Middle frontal gyrus (tissue), 1 donor: ENCODE results near the gene PLEKHJ1.

ENCODE experiments used
- DNase-seq: peaks from one replicate; pipeline ENCODE4 v3.0.0-alpha.2; 2015; ENCODE audit warnings: low spot score; ENCODE audit errors: extremely low spot score

The PLEKHJ1 gene

DNA sequence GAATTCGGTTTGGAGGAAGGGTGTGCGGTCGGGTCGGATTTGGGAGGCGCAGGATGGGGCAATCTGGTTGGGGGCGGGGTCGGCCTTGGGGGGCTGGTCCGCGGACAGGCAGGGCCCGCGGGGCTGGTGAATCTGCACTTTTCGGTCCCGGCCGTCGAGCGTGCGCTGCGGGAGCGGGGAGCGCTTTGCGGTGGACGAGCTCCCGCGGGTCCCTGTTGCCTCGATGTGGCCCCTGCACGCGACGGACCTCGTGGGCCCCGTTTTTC, 34.0 kb upstream of the PLEKHJ1 start:
- no peak for DNase-seq

DNA sequence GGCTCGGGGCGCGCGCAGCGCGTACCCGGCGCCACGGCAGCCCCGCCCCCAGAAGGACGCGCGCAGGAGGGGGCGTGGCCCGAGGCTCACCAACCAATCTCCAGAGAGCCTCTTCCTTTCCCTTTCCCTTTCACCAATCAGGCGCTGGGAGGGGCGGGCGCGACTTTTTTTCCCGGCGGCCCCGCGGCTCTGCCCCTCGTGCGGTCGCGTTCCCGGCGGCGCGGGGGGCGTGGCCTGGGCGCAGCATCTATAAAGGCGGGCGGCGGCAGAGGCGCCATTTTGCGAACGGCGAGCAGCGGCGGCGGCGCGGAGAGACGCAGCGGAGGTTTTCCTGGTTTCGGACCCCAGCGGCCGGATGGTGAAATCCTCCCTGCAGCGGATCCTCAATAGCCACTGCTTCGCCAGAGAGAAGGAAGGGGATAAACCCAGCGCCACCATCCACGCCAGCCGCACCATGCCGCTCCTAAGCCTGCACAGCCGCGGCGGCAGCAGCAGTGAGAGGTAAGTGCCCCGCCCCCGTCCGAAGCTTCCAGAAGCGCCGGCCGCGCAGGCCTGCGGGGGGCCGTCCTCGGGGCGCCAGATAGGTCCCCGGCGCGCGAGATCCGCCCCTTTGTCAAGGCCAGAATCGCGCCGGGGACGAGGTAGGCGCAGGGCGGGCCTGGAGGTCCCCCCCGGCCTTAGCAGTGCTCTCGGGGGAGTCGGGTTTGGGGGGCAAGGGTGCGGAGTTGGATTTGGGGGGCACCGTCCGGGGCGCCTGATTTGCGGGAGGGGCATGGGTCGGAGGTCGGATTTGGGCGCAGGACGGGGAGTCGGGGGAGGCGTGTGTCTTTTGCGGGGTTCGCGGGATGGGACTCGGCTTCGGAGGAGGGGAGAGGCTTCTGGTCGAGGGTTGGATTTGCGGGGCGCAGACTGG, 33.4 kb upstream of the PLEKHJ1 start:
- DNase-seq: peak; percentile 92

DNA sequence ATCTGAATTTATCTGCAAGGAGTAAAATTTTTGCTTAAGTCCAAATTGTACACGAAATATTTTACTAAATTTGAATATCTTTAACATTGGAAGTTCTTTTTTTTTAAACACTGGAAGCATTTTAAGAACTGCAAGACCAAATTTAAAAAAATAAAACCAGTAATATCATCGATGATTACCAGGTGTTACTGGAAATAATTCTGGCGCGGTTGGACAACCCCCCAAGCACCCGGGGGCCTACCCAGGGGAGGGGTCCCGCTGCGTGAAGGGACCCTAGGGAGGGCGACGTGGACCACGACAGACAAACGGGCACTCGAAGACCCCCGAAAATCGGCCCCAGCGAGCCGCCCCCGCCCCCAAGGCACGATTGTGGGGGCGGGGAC, 32.7 kb upstream of the PLEKHJ1 start:
- DNase-seq: no peak

DNA sequence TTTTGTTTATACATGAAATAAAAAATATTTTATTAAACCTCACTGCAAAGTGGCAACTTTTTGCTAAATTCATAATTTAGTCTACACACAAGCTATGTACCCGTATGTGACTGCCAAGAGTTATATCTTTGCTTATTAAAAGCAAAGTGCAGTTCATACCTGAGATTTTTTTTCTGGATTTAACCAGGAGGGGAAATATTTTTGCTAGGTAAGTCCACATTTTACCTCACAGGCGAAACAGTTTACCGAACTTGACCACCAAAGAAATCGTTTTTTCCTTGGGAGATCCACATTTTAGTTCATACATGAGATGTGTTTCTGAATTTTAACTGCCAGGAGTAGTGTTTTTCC, 32.3 kb upstream of the PLEKHJ1 start:
- DNase-seq: no peak

DNA sequence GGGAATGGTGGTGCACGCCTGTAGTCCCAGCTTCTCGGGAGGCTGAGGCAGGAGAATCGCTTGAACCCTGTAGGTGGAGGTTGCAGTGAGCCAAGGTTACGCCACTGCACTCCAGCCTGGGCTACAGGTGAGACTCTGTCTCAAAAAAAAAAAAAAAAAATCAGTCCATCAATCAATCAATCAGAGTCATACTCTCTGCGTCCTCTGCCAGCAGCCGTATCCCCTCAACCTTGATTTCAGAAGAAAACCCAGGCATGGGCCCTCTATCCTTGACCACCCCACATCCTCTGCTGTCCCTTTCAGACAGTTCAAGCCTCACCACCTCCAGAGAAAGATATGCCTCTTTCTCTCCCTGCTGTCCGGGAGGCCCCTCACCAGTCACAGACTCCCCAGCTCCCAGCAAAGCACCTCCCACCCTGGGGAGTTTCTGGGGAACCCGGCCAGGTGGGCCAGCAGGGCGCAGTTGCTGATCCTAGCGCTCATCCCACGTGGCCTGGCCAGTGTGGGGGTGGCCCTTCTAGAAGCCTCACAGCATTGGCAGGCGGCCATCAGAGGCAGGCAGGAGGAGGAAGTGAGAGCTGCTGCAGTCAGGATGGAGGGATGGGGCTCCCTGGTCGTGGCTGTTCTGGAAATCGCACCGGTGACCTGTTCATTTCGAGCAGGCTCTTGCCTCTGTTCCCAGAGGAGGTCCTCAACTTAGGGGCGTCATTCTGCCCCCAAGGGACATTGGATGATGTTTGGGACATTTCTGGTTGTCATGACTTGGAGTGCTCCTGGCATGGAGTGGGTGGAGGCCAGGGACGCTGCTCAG, 30.3 kb upstream of the PLEKHJ1 start:
- DNase-seq: no peak

DNA sequence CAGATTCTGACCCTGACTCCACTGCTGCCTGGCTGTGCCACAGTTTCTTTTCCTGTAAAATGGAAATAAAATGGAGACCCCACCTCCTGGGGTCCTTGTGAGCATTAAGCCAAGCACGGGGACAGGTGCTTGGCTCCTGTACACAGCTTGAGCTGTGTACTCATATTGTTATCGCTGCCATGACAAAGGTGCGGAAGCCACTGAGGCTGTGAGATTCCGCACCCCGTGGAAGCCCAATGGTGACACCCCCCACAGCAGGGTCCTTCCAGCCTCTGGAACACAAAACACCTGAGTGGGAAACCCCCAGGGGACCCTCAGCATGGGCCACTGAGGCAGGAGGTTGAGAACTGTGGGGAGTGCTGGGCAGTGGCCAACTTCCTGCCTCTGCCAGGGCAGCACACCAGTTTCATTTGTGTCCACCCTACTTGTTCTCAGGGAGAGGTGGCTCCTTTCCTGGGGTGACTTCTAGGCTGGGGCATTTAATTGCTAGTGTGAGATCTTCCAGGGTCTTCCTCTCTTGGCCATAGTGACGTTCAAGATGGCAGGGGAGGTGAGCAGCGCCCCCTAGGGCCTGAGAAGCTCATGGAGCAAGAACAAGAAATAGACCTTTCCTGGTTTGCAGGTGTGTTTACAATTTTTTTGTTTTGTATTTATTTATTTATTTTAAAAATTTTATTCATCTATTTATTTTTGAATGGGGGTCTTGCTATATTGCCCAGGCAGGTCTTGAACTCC, 25.5 kb upstream of the PLEKHJ1 start:
- DNase-seq: no peak

DNA sequence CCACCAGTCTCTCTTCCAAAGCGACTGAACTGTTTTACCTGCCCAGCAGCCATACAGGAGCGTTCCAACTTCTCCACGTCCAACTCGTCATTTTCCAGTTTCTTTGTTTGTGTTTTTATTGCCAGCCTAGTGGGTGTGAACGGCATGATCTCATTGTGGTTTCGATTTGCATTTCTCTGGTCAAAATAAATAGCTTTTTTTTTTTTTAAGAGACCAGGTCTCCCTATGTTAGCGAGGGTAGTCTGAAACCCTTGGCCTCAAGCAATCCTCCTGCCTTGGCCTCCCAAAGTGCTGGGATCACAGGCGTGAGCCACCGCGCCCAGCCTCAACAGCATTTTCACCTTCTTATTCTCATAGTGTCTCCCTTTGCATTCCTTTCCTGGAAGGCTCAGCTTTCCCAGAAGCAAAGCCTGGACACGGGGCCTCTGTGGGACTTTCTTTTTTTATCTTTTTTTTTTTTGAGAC, 24.2 kb upstream of the PLEKHJ1 start:
- DNase-seq: no peak

DNA sequence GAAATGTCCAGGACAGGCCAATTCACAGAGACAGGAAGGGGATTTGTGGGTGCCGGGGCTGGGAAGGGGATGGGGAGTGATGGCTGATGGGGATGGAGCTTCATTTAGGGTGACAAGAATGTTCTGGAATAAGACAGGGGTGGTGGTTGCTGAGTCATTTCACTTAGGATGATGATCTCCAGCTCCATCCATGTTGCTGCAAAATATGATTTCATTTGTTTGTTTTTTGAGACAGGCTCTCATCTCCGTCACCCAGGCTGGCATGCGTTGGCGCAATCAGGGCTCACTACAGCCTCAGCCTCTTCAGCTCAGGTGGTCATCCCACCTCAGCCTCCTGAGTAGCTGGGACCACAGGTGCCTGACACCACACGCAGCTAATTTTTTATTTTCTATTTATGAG, 23.2 kb upstream of the PLEKHJ1 start:
- no peak for DNase-seq

DNA sequence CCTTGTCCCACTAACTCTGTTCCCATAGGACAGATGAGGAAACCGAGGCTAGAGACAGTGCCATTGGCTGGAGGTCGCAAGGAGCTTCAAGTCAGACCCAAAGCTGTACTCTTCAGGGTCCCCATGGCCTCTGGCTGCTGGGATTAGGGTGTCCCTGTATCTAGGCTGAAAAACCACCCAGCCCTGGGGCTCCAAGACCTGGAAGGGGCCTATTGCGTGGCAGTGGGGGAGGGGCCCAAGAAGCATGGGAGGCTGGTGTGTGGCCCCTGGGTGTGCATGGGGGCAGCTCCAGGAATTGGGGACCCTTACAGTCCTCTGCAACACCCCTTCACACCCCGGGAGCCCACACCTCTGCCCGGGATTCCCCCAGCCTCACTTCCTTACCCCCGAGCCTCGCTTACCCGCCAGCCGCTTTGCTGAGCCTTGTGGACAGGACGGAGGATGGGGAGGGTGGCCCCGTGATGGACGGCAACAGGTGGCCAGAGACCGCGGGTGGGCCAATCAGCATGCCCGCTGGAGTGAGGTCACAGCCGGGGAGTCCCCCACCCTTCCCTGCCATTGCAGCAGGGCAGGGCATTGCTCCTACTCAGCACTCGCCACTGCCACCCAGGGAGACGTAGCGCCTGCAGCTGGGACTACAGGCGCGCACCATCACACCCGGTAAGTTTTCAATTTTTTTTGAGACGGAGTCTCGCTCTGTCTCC, 20.0 kb upstream of the PLEKHJ1 start, which contains the start of gene JSRP1:
JSRP1 (minus strand) TSS at position 436 of the 704 bp plus-strand sequence. CDS start 1,103 bp downstream, outside the sequence.
- DNase-seq: no peak

DNA sequence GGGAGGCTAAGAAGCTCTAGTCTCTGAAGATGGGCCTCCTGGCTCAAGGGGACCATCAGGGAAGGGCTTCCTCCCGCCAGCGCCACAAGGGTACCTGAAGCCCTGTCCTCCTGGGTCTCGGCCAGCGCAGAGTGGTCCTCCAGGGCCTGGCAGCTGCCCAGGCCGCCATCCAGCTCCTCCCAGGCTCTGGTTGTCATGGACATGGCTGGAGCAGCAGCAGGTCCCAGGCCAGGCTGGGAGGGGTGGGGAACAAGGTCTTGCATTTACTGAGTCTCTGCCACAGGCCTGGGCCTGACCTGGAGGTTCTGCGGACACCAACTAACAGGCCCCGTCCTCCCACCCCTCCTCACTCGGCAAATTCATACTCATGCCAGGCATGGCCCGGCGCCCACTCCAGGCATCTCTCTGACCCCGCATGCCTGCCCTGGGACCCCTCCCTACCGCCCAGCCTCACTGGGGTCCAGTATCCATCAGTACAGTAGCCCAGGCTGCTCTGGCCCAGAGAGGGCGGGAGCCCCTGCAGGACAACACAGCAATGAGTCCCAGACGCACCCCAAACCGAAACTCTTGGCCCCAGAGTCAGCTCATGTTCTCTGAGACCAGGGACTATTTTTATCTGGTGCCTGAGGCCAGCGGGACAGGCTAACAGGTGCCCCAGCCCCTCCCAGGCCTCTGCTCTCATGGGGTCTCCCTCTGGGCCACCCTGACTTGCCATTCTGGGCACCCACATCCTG, 19.1 kb upstream of the PLEKHJ1 start:
- no peak for DNase-seq

DNA sequence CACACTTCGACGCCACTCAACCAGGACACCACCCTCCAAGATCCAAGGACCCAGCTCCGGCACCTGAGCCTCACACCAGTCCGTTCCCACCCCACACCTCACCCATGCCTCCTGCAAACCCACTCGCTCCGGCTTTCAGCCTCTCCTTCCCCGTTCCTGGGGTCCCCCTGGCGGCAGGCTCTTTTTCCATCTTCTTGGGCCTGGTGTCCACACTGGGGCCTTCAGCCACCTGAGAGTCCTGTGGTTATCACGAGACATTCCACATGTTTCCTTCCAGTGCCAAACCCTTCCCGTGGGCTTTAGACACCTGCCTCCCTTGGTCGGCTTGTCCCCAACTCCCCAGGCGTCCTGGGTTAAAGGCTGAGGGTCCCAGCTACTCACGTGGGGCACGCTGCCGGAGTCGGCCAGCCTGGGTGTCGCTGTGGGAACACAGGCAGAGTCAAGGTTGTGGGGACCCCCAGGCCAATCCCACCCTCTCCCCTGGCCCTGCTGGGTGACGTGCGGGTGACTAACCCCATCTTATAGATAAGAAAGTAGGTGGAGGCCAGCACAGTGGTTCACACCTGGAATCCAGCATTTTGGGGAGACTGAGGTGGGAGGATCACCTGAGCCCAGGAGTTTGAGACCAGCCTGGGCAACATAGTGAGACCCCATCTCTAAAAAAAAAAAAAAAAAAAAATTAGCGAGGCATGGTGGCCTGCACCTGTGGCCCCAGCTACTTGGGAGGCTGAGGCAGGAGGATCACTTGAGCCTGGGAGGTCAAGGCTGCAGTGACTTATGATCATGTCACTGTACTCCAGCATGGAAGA, 18.1 kb upstream of the PLEKHJ1 start:
- DNase-seq: no peak

DNA sequence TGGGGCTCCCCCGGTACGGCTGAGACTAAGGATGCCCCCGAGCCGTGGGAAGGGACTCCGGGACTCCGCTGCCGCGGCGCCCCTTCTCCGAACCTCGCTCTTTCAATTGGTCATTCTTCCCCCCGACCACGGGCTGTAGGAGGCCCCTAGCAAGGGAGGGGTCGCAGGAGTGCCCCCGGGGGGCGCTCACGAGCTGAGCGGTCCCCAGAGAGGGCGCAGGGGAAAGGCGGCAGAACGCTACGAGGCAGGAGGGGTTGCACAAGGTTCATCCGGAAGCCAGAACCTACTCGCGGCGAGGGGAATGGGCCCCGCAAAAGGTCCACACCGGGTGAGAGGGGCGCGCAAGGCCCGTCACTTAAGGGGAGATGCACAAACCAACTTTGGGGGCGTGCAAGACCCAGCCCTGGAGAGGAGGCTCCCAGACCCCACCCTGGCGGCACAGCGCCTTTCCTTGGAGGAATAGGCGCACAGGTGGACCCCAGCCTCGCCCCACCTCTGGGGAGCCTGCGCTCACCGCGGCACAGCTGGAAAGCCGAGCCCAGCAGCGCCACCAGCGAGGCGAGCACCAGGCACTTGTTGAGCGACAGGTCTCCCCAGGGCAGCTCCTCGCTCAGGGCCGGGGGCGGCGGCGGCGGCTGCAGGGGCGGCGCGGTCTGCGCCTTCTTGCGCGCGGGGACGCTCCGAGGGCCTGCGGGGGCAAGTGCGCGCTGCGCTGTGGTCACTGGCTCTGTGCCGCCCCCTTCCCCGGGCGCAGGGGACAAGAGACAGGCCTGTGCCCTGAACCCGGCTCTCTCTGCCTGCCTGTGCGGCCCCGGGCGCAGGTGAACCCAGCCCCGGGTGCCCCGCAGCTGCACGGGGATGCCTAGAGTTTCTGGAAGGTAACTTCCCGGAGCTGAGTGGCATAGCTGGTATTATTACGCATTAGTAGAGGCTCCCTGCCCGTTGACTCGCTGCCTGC, 17.3 kb upstream of the PLEKHJ1 start:
- no peak for DNase-seq

DNA sequence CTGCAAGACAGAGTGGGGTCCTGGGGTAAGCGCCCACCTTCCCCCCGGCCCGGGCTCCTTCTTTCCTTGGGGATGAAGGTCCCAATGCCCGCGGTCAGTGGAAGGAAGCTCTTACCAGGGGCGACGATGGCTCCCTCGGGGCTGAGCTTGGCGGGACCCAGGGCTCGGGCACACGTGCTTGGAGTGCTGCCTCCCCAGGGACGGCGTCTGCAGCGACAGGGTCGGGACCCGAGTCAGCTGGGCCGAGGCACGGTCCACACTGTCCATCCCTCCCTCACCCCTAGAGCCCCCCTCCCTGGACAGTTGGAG, 16.6 kb upstream of the PLEKHJ1 start:
- DNase-seq: no peak

DNA sequence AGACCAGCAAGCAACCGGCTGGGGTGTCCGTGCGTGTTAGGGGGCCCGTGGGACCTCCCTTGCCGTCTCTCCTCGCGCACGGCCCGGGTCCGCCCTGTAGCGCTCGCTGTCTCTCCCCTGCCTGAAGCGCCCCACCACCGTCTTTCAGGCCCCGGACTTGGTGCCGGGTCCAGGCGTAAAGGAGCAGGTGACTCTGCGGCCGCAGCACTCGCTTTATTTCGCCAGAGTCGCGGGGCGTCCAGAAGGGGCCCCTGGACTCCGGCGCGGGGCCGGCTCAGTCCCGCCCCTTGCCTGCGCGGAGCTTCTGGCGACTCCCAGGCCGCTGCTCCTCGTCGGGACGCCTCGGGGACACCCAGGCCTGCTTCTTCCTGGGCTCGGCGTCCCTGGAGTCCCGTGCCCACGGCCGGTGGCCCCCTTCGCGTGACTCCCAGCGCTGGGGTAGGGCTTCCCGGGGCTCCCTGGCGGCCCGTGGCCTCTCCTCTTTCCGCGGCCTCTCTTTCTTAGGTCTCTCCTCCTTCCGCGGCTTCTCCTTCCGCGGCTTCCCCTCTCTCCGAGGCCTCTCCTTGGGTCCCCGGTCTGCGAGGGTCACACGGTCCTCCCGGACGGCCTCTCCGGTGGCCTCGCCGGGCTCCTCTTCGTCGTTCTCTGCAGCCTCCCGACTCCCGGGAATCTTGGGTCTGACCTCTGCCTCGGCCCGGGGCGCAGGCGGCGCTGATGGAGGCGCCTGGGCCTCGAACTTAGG, 16.1 kb upstream of the PLEKHJ1 start:
- DNase-seq: no peak

DNA sequence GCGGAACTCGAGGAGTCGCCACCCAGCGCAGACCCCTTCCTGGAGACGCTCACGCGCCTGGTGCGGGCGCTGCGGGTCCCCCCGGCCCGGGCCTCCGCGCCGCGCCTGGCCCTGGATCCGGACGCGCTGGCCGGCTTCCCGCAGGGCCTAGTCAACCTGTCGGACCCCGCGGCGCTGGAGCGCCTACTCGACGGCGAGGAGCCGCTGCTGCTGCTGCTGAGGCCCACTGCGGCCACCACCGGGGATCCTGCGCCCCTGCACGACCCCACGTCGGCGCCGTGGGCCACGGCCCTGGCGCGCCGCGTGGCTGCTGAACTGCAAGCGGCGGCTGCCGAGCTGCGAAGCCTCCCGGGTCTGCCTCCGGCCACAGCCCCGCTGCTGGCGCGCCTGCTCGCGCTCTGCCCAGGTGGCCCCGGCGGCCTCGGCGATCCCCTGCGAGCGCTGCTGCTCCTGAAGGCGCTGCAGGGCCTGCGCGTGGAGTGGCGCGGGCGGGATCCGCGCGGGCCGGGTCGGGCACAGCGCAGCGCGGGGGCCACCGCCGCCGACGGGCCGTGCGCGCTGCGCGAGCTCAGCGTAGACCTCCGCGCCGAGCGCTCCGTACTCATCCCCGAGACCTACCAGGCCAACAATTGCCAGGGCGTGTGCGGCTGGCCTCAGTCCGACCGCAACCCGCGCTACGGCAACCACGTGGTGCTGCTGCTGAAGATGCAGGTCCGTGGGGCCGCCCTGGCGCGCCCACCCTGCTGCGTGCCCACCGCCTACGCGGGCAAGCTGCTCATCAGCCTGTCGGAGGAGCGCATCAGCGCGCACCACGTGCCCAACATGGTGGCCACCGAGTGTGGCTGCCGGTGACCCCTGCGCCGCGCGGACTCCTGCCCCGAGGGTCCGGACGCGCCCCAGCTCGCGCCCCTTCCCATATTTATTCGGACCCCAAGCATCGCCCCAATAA, 15.3 kb upstream of the PLEKHJ1 start:
- no peak for DNase-seq

DNA sequence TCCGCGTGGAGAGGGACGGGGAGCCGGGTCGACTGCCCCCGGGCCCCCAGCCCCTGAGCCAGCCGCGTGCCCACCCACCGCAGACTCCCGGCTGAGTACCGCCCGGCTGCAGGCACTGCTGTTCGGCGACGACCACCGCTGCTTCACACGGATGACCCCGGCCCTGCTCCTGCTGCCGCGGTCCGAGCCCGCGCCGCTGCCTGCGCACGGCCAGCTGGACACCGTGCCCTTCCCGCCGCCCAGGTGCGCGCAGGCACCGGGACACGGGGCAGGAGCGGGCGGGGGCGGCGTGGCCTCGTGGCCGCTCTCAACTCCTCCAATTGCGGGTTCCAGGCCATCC, 14.6 kb upstream of the PLEKHJ1 start:
- DNase-seq: no peak
